ENCODE measurements around the gene ROR1. TPM values are rescaled to one million over a fixed set of nuclear protein-coding genes. Genes with fewer than 3 reads are reported as not detected.
"Not testable (repeated sequence)": the region's sequence is repeated elsewhere in the genome, so short reads cannot be mapped to it uniquely, and the experiment has no call there.

Gene ROR1
- total RNA-seq, 1 experiment from 2014 or later = 37.2 TPM

DNA sequence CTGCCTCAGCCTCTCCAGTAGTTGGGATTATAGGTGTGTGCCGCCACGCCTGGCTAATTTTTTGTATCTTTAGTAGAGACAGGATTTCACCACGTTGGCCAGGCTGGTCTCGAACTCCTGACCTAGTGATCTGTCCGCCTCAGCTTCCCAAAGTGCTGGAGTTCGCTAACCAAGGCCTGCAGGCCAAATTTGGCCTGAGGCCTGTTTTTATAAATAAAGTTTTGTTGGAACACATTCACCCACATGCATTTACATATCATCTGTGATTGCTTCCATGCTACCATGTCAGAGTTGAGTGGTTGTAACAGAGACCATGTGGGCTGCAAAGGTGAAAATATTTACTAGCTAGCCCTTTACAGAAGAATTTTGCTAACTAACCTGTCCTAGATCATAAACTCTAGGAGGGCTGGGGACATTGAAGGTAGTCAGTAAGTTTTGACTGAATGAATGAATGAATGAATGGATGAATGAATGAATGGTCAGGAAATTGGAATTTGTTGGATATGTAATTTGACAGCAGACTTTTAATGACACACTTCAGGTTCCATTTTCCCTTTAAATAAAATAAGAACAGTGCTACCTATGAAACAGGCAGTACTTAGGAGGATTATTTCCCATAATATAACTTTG is 38.4 kb downstream of the ROR1 start:
- H3K4me1 Mint-ChIP-seq (ENCODE audit: low read depth, unreplicated experiment) = peaks cover 5% of the 10 kb centered on the region
- H3K36me3 ChIP-seq (ENCODE audit: control insufficient read depth, insufficient read depth, low read length) = no peaks in the 10 kb centered on the region
- no peaks in the 10 kb centered on the region for H3K27me3 ChIP-seq (replicated peaks; ENCODE audit: control insufficient read depth, insufficient read depth, low read length)
- POLR2A ChIA-PET = no interaction called here
- peaks cover 5% of the 10 kb centered on the region for H3K9me3 Mint-ChIP-seq (ENCODE audit: unreplicated experiment)
- CTCF ChIA-PET = no interaction called here
- TF ChIP-seq, protein P1, sequence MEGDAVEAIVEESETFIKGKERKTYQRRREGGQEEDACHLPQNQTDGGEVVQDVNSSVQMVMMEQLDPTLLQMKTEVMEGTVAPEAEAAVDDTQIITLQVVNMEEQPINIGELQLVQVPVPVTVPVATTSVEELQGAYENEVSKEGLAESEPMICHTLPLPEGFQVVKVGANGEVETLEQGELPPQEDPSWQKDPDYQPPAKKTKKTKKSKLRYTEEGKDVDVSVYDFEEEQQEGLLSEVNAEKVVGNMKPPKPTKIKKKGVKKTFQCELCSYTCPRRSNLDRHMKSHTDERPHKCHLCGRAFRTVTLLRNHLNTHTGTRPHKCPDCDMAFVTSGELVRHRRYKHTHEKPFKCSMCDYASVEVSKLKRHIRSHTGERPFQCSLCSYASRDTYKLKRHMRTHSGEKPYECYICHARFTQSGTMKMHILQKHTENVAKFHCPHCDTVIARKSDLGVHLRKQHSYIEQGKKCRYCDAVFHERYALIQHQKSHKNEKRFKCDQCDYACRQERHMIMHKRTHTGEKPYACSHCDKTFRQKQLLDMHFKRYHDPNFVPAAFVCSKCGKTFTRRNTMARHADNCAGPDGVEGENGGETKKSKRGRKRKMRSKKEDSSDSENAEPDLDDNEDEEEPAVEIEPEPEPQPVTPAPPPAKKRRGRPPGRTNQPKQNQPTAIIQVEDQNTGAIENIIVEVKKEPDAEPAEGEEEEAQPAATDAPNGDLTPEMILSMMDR (IDR thresholded peaks at IDR 0.05; ENCODE audit: insufficient read depth in 1 of 2, low read depth in 1 of 2, low read length in 1 of 2, severe bottlenecking in 1 of 2, unreplicated experiment in 1 of 2) = no peak
- no peaks in the 10 kb centered on the region for H3K27me3 Mint-ChIP-seq (ENCODE audit: insufficient read depth, unreplicated experiment)
- no TSS peak for BruUV-seq (replicated peaks)
- no peaks in the 10 kb centered on the region for H3K9me3 ChIP-seq
- H3K4me3 ChIP-seq (ENCODE audit: low read depth, low read length) = no peak overlapping the region
- no peak overlapping the region for H3K27ac Mint-ChIP-seq (ENCODE audit: unreplicated experiment)
- intact Hi-C loops (cut with micrococcal nuclease; ENCODE audit: unreplicated experiment) = no loop called here
- no peak overlapping the region for H3K4me3 Mint-ChIP-seq (ENCODE audit: unreplicated experiment)
- H3K4me1 ChIP-seq = no peaks in the 10 kb centered on the region
- H3K36me3 Mint-ChIP-seq (ENCODE audit: insufficient read depth, unreplicated experiment) = peaks cover 19% of the 10 kb centered on the region
- DNase-seq = no peak

DNA sequence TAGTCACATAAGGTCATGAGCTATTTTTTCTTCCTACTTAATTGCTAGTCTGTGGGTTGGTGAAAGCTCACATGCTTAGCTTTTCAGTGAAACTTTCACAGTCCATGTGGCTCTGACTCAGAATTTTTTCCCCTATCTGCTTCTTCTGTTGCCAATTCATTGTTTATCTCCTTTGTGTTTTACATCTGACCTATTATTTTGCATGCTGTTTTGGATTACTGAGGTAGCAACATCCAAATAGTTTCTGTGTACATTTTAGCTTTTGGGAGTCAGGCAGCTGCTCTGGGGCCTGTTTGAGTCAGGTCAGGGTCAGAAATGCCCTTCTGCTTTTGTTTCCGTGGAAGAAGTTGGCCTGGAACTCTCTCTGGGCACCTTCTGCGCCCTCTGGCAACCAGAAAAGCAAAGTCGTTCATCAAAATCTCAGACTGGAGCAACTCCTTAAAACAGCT is 40.0 kb downstream of the ROR1 start:
- Mint-ChIP-seq H3K27me3 (ENCODE audit: insufficient read depth, unreplicated experiment) (no peaks in the 10 kb centered on the region), H3K27ac (ENCODE audit: unreplicated experiment) (no peak overlapping the region), H3K4me3 (ENCODE audit: unreplicated experiment) (no peak overlapping the region), H3K4me1 (ENCODE audit: low read depth, unreplicated experiment) (peaks cover 5% of the 10 kb centered on the region), H3K36me3 (ENCODE audit: insufficient read depth, unreplicated experiment) (peaks cover 18% of the 10 kb centered on the region), H3K9me3 (ENCODE audit: unreplicated experiment) (no peaks in the 10 kb centered on the region)
- Histone ChIP-seq H3K36me3 (ENCODE audit: control insufficient read depth, insufficient read depth, low read length) (no peaks in the 10 kb centered on the region), H3K4me3 (ENCODE audit: low read depth, low read length) (no peak overlapping the region), H3K27me3 (replicated peaks; ENCODE audit: control insufficient read depth, insufficient read depth, low read length) (no peaks in the 10 kb centered on the region), H3K9me3 (no peaks in the 10 kb centered on the region), H3K4me1 (no peaks in the 10 kb centered on the region)
- POLR2A ChIA-PET = no interaction called here
- TF ChIP-seq, protein P1 (IDR thresholded peaks at IDR 0.05; ENCODE audit: insufficient read depth in 1 of 2, low read depth in 1 of 2, low read length in 1 of 2, severe bottlenecking in 1 of 2, unreplicated experiment in 1 of 2) = no peak
- intact Hi-C loops (cut with micrococcal nuclease; ENCODE audit: unreplicated experiment) = no loop called here
- DNase-seq = no peak
- BruUV-seq (replicated peaks) = no TSS peak
- CTCF ChIA-PET = no interaction called here

DNA sequence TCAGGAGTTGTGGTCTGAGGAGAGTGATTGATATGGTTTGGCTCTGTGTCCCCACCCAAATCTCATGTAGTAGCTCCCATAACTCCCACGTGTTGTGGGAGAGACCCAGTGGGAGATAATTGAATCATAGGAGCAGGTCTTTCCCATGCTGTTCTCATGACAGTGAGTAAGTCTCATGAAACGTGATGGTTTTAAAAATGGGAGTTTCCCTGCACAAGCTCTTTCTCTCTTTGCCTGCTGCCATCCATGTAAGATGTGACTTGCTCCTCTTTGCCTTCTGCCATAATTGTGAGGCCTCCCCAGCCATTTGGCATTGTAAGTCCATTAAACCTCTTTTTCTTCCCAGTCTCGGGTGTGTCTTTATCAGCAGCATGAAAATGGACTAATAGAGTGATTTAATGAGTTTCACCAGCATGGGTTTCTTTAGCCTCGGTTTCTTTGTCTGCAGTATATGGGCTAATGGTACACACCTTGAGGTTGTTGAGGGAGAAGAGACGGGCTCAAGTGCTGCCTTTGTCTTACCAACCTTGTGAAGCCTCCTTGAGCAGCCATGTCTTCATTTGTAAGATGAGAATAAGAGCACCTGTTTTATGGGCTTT is 42.5 kb downstream of the ROR1 start:
- intact Hi-C loops (cut with micrococcal nuclease; ENCODE audit: unreplicated experiment); H3K36me3 ChIP-seq (ENCODE audit: control insufficient read depth, insufficient read depth, low read length); H3K4me3 ChIP-seq (ENCODE audit: low read depth, low read length); H3K27ac Mint-ChIP-seq (ENCODE audit: unreplicated experiment); H3K4me3 Mint-ChIP-seq (ENCODE audit: unreplicated experiment); POLR2A ChIA-PET; H3K27me3 ChIP-seq (replicated peaks; ENCODE audit: control insufficient read depth, insufficient read depth, low read length); CTCF ChIA-PET; H3K4me1 ChIP-seq; BruUV-seq (replicated peaks); DNase-seq; H3K4me1 Mint-ChIP-seq (ENCODE audit: low read depth, unreplicated experiment); H3K27me3 Mint-ChIP-seq (ENCODE audit: insufficient read depth, unreplicated experiment); H3K9me3 Mint-ChIP-seq (ENCODE audit: unreplicated experiment); H3K9me3 ChIP-seq: not testable (repeated sequence)
- peaks cover 14% of the 10 kb centered on the region for H3K36me3 Mint-ChIP-seq (ENCODE audit: insufficient read depth, unreplicated experiment)

All from Caco-2 (cell line).